Adrenal gland (tissue), 5 donors: ENCODE measurements around the gene CHST11.

Experiments
- CTCF ChIP-seq, 6 experiments: fragments of 450-650 bp in 4 of 6; fragments of 200-600 bp in 2 of 6; sonication (generic) in 1 of 6; IDR thresholded peaks; 1 replicate in 5 of 6; 2 replicates in 1 of 6; pipeline versions ENCODE4 v1.5.1 to v1.8.0; 2016 to 2021; ENCODE audit warnings: antibody characterized with exemption in 6 of 6, mild to moderate bottlenecking in 2 of 6, moderate library complexity in 1 of 6
- POLR2A ChIP-seq, 2 donors: fragments of 450-650 bp; IDR thresholded peaks; one replicate each; pipeline ENCODE4 v1.6.1; 2017; ENCODE audit warnings: antibody characterized with exemption in 2 of 2, mild to moderate bottlenecking in 2 of 2, moderate library complexity in 1 of 2
- donor health status: DM: no; HTN: no; CAD: no.

- no peak for TF ChIP-seq CTCF (IDR thresholded peaks at IDR 0.05)
- no peak for TF ChIP-seq POLR2A (IDR thresholded peaks at IDR 0.05)
Observed at GRCh38 chr12:104506676-104507401, 50.1 kb downstream of the CHST11 start.
